Keratinocyte (primary cell): ENCODE results near the gene GBP7. TPM values are rescaled to one million over a fixed set of nuclear protein-coding genes. Genes with fewer than 3 reads are reported as not detected.

Experiments
- DNase-seq: peaks from one replicate; pipeline ENCODE4 v3.0.0-alpha.2; 2011; ENCODE audit warnings: low read depth, missing footprints, low spot score
- FAIRE-seq: peaks from 2 replicates; lab custom pipeline; 2011; peaks lifted over from hg19 to GRCh38; lab: Jason Lieb, UNC
- H2AFZ ChIP-seq: 2 replicates; pipeline ENCODE4 v1.6.0; 2012; ENCODE audit warnings: low read length, control low read depth, inconsistent platforms; ENCODE audit not compliant: control insufficient read depth
- H3K27ac ChIP-seq: 2 replicates; pipeline ENCODE4 v1.5.1; 2011; ENCODE audit warnings: low read length; ENCODE audit not compliant: control insufficient read depth, insufficient read depth
- H3K27me3 ChIP-seq: 3 replicates; pipeline ENCODE4 v1.6.0; 2011; ENCODE audit warnings: low read length; ENCODE audit not compliant: control insufficient read depth, insufficient read depth; ENCODE audit errors: extremely low read depth
- H3K36me3 ChIP-seq, 2 experiments: 2 replicates in 1 of 2; 3 replicates in 1 of 2; pipeline ENCODE4 v1.5.1; 2011; ENCODE audit warnings: low read length in 2 of 2, mild to moderate bottlenecking in 1 of 2; ENCODE audit not compliant: control insufficient read depth in 2 of 2, insufficient read depth in 2 of 2; ENCODE audit errors: extremely low read depth in 1 of 2
- H3K4me1 ChIP-seq: 3 replicates; pipeline ENCODE4 v1.5.1; 2011; ENCODE audit warnings: low read length; ENCODE audit not compliant: control insufficient read depth, insufficient read depth; ENCODE audit errors: extremely low read depth
- H3K4me2 ChIP-seq: 3 replicates; pipeline ENCODE4 v1.6.0; 2011; ENCODE audit warnings: low read depth, low read length; ENCODE audit not compliant: control insufficient read depth, insufficient read depth; ENCODE audit errors: extremely low read depth
- H3K4me3 ChIP-seq, 3 experiments: fragments of 200-600 bp in 1 of 3; sonication (generic) in 1 of 3; 2 replicates in 2 of 3; 3 replicates in 1 of 3; pipeline ENCODE4 v1.5.1; 2011 to 2016; ENCODE audit warnings: low read length in 3 of 3, mild to moderate bottlenecking in 3 of 3, control low read depth in 2 of 3, inconsistent platforms in 1 of 3, low read depth in 1 of 3, mixed read lengths in 1 of 3, mixed run types in 1 of 3, moderate library complexity in 1 of 3; ENCODE audit not compliant: control insufficient read depth in 2 of 3, insufficient read depth in 2 of 3; ENCODE audit errors: extremely low read depth in 1 of 3
- H3K79me2 ChIP-seq: 2 replicates; pipeline ENCODE4 v1.6.0; 2012; ENCODE audit warnings: low read length; ENCODE audit not compliant: control insufficient read depth, insufficient read depth
- H3K9ac ChIP-seq: 3 replicates; pipeline ENCODE4 v1.6.0; 2011; ENCODE audit warnings: low read length; ENCODE audit not compliant: control insufficient read depth, insufficient read depth; ENCODE audit errors: extremely low read depth
- H3K9me1 ChIP-seq: 3 replicates; pipeline ENCODE4 v1.6.0; 2011; ENCODE audit warnings: low read length; ENCODE audit not compliant: control insufficient read depth, insufficient read depth; ENCODE audit errors: extremely low read depth
- H3K9me3 ChIP-seq: 2 replicates; pipeline ENCODE4 v1.5.1; 2012; ENCODE audit warnings: low read depth, low read length; ENCODE audit not compliant: control insufficient read depth
- H4K20me1 ChIP-seq: 3 replicates; pipeline ENCODE4 v1.6.0; 2011; ENCODE audit warnings: low read length; ENCODE audit not compliant: control insufficient read depth, insufficient read depth; ENCODE audit errors: extremely low read depth
- EZH2 ChIP-seq: IDR thresholded peaks from one replicate; pipeline ENCODE4 v1.6.1; 2012; ENCODE audit warnings: inconsistent platforms, mild to moderate bottlenecking, low read length, moderate library complexity
- dilution Hi-C: fragments of 300-500 bp; cut with MboI; formaldehyde crosslinking; loops from one replicate; pipeline ENCODE4 v1.7.0; 2020; ENCODE audit warnings: low sequenced_read_pairs; ENCODE audit not compliant: extremely low pct_ligation_motif_present
- polyA plus RNA-seq, 5 experiments: library from polyadenylated mRNA; depleted of rRNA in 3 of 5; stranded (reverse) in 3 of 5; stranded (forward) in 1 of 5; unstranded in 1 of 5; fragments of >200 nt; gene quantifications; 1 replicate in 1 of 5; 2 replicates in 3 of 5; 3 replicates in 1 of 5; pipeline versions ENCODE4 v1.2.1 to v1.2.3, GENCODE V29; 2011 to 2012; ENCODE audit warnings: missing spikeins in 2 of 5, low read depth in 1 of 5, low replicate concordance in 1 of 5
- TF ChIP-seq, protein P1 (sequence below), 3 experiments: IDR thresholded peaks in 1 of 3; conservative IDR thresholded peaks in 1 of 3; optimal IDR thresholded peaks in 1 of 3; 2 replicates in 2 of 3; 3 replicates in 1 of 3; pipeline versions ENCODE3 to v1.5.1; 2011; ENCODE audit warnings: low read length in 3 of 3, mild to moderate bottlenecking in 3 of 3, moderate library complexity in 2 of 3, control low read depth in 1 of 3, inconsistent platforms in 1 of 3; ENCODE audit not compliant: insufficient read depth in 2 of 3; ENCODE audit errors: extremely low read depth in 1 of 3

The GBP7 gene
- polyA plus RNA-seq, 1 donor (not counting 4 experiments of a cell fraction or from before 2014, with no cell fraction given) = not detected

DNA sequence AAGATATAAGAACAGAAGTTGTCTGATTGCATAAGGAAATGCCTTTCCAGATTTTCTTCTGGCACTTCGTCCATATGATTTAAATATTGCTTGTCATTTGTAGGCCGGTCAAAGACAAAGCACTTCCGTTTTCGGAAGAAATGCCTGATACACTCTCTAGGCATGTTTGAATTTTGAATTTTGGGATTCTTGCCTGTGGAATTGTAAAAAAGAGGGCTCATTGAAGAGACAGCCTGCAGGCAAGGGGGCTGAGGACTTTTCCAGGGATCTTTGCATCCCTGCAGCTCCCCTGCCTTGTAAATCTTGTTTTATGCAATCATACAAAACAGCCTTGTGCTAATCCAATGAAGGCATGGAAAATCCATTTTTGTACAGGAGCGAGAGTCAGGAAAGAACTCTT is 15.5 kb upstream of the GBP7 start:
- Histone ChIP-seq H3K27me3 (no peaks in the 10 kb centered on the region), H3K9me1 (no peaks in the 10 kb centered on the region), H2AFZ (no peak overlapping the region), H3K4me3 (no peak overlapping the region), H3K36me3 (no peaks in the 10 kb centered on the region), H3K9ac (no peak overlapping the region), H3K27ac (no peak overlapping the region), H3K4me1 (no peaks in the 10 kb centered on the region), H3K9me3 (no peaks in the 10 kb centered on the region), H4K20me1 (no peaks in the 10 kb centered on the region), H3K79me2 (no peaks in the 10 kb centered on the region), H3K4me2 (no peak overlapping the region)
- TF ChIP-seq, protein P1, sequence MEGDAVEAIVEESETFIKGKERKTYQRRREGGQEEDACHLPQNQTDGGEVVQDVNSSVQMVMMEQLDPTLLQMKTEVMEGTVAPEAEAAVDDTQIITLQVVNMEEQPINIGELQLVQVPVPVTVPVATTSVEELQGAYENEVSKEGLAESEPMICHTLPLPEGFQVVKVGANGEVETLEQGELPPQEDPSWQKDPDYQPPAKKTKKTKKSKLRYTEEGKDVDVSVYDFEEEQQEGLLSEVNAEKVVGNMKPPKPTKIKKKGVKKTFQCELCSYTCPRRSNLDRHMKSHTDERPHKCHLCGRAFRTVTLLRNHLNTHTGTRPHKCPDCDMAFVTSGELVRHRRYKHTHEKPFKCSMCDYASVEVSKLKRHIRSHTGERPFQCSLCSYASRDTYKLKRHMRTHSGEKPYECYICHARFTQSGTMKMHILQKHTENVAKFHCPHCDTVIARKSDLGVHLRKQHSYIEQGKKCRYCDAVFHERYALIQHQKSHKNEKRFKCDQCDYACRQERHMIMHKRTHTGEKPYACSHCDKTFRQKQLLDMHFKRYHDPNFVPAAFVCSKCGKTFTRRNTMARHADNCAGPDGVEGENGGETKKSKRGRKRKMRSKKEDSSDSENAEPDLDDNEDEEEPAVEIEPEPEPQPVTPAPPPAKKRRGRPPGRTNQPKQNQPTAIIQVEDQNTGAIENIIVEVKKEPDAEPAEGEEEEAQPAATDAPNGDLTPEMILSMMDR (optimal IDR thresholded peaks at IDR 0.05 in 1 of 3, IDR thresholded peaks at IDR 0.05 in 1 of 3, conservative IDR thresholded peaks at IDR 0.05 in 1 of 3; ENCODE audit: extremely low read depth in 1 of 3, insufficient read depth in 2 of 3, low read length in 3 of 3) = no peak
- no peak for TF ChIP-seq EZH2
- dilution Hi-C loops = no loop called here
- DNase-seq (no peak), FAIRE-seq (no peak)

DNA sequence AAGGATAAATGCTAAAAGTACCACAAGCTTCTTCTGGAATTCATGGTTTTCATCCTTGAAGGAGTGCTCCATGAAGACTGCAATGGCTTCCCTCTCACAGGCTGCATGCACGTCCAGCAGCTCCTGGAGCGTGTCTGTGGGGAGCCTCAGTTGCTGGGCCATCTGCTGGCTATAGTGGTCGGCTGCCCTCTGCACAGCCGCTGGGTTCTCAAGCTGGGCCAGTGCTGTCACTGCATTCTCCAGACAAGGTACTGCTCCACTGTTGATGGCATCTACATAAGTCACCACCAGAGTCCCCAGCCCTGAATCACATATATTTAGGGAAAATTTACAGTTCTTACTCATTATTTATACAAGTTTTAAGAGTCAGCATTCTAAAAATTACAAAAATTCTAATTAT is 14.2 kb upstream of the GBP7 start:
- H3K4me1 ChIP-seq = no peaks in the 10 kb centered on the region
- no peak for DNase-seq
- no peak overlapping the region for H3K9ac ChIP-seq
- H4K20me1 ChIP-seq = no peaks in the 10 kb centered on the region
- H3K36me3 ChIP-seq = no peaks in the 10 kb centered on the region
- no peak overlapping the region for H3K27ac ChIP-seq
- no peaks in the 10 kb centered on the region for H3K27me3 ChIP-seq
- dilution Hi-C loops = no loop called here
- H3K4me2 ChIP-seq = no peak overlapping the region
- H3K9me1 ChIP-seq = no peaks in the 10 kb centered on the region
- no peak for FAIRE-seq
- H3K79me2 ChIP-seq = no peaks in the 10 kb centered on the region
- H3K9me3 ChIP-seq = no peaks in the 10 kb centered on the region
- no peak overlapping the region for H3K4me3 ChIP-seq
- TF ChIP-seq, protein P1 (optimal IDR thresholded peaks at IDR 0.05 in 1 of 3, IDR thresholded peaks at IDR 0.05 in 1 of 3, conservative IDR thresholded peaks at IDR 0.05 in 1 of 3; ENCODE audit: extremely low read depth in 1 of 3, insufficient read depth in 2 of 3, low read length in 3 of 3) = no peak
- no peak for TF ChIP-seq EZH2
- H2AFZ ChIP-seq = no peak overlapping the region
